Fibroblast of the conjunctiva (primary cell): ENCODE measurements around the gene TMSB15C.

Experiments
- DNase-seq: peaks from one replicate; pipeline ENCODE4 v3.0.0-alpha.2; 2010; ENCODE audit warnings: low read depth

The TMSB15C gene

DNA sequence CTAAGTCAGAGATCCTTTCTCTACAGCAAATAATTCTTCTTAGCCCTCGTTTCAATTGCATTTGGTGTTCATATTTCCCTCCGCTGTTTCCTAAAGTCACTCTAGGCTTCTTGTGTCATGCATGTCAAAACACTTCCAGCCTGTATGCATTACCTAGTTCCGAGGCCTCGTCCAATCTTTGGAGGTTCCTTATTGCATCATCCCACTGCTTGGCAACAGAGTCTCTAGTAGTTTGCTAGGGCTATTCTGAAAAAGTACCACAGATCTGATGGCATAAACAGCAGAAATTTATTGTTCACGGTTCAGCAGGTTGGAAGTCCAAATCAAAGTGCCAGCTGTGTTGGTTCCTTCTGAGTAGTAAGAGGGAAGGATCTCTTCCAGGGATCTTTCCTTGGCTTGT, 30.4 kb downstream of the TMSB15C start:
- no peak for DNase-seq

DNA sequence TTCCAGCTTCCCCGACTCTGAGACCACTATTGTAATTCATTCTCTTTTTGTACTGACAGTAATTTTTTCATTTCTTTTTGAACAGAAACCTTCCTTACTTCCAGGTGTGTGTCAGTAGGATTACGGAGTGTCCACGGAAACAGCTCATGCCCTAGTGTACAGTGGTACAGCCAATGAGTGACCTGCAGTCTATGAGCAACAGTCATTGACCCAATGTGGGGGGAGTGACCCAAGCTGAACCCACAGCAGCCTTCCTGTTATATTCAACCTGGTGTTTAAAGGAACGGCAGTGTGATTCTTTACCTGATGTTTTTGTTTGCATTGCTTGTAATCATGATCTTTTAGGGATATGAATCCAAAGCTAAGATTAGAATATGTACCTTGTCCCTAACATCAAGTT, 35.0 kb downstream of the TMSB15C start:
- DNase-seq: no peak

DNA sequence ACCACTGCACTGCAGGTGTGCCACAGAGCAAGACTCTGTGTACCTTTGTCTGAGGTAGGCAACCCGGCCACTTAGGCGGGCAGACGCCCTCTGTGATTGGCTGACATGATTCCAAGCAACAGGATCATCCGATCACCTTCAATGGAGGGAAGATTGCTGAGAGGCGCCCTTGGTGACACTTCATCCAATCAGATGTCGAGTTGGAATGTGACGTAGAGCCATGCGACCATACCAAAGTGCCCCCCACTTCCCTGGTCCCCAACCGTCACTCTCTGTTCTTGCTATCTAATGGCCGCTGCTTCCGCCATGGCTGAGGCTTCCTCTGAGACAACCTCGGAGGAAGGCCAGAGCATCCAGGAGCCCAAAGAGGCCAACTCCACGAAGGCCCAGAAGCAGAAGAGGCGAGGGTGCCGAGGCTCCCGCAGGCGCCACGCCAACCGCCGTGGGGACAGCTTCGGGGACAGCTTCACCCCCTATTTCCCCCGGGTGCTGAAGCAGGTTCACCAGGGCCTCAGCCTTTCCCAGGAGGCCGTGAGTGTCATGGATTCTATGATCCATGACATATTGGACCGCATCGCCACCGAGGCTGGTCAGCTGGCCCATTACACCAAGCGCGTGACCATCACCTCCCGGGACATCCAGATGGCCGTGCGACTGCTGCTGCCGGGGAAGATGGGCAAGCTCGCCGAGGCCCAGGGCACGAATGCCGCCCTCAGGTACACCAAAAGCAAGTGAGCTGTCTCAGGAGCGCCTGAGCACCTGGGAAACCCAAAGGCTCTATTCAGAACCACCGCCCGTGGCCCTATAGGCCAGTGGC, 36.1 kb downstream of the TMSB15C start, which contains the start of gene H2BW2:
H2BW2 (plus strand) TSS at position 268 of the 817 bp plus-strand sequence; CDS start at position 307, 39 bp downstream.
- DNase-seq: no peak
